ENCODE measurements around the gene ORC5.

GRCh38 chr7:104126411-104126841, 81.4 kb downstream of the ORC5 start:
- TF ChIP-seq ZNF782 (CRISPR knock-in tag; IDR thresholded peaks at IDR 0.05; ENCODE audit: borderline replicate concordance) (no peak), PLRG1 (conservative IDR thresholded peaks at IDR 0.05) (no peak), CAMTA2 (CRISPR knock-in tag; IDR thresholded peaks at IDR 0.05; ENCODE audit: borderline replicate concordance) (no peak), ZNF253 (CRISPR knock-in tag; IDR thresholded peaks at IDR 0.05; ENCODE audit: borderline replicate concordance) (no peak), MAFK (conservative IDR thresholded peaks at IDR 0.05 in 1 of 2, IDR thresholded peaks at IDR 0.05 in 1 of 2; ENCODE audit: low read length in 2 of 2) (no peak), CTCF (CRISPR knock-in tag; IDR thresholded peaks at IDR 0.05) (no peak), HNRNPLL (IDR thresholded peaks at IDR 0.05; ENCODE audit: low read depth, low read length, poor library complexity, severe bottlenecking) (no peak), MIER2 (CRISPR knock-in tag; IDR thresholded peaks at IDR 0.05) (no peak), ELF1 (CRISPR knock-in tag; IDR thresholded peaks at IDR 0.05) (no peak), HOXA7 (CRISPR knock-in tag; IDR thresholded peaks at IDR 0.05) (no peak), ZNF83 (CRISPR knock-in tag; IDR thresholded peaks at IDR 0.05; ENCODE audit: borderline replicate concordance) (no peak), EZH2 (conservative IDR thresholded peaks at IDR 0.05; ENCODE audit: low read depth, low read length) (no peak), RXRA (CRISPR knock-in tag; IDR thresholded peaks at IDR 0.05) (no peak)
- TF ChIP-seq, protein P1, sequence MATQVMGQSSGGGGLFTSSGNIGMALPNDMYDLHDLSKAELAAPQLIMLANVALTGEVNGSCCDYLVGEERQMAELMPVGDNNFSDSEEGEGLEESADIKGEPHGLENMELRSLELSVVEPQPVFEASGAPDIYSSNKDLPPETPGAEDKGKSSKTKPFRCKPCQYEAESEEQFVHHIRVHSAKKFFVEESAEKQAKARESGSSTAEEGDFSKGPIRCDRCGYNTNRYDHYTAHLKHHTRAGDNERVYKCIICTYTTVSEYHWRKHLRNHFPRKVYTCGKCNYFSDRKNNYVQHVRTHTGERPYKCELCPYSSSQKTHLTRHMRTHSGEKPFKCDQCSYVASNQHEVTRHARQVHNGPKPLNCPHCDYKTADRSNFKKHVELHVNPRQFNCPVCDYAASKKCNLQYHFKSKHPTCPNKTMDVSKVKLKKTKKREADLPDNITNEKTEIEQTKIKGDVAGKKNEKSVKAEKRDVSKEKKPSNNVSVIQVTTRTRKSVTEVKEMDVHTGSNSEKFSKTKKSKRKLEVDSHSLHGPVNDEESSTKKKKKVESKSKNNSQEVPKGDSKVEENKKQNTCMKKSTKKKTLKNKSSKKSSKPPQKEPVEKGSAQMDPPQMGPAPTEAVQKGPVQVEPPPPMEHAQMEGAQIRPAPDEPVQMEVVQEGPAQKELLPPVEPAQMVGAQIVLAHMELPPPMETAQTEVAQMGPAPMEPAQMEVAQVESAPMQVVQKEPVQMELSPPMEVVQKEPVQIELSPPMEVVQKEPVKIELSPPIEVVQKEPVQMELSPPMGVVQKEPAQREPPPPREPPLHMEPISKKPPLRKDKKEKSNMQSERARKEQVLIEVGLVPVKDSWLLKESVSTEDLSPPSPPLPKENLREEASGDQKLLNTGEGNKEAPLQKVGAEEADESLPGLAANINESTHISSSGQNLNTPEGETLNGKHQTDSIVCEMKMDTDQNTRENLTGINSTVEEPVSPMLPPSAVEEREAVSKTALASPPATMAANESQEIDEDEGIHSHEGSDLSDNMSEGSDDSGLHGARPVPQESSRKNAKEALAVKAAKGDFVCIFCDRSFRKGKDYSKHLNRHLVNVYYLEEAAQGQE (IDR thresholded peaks at IDR 0.05; ENCODE audit: borderline replicate concordance in 1 of 2, low read depth in 1 of 2, low read length in 2 of 2) = no peak

All from HepG2 (cell line).